Mesothelial cell of epicardium (in vitro differentiated cells): ENCODE measurements around the gene LCN9. TPM values are rescaled to one million over a fixed set of nuclear protein-coding genes. Genes with fewer than 3 reads are reported as not detected.

Source experiments
- DNase-seq, 2 experiments: peaks; one replicate each; pipeline ENCODE4 v3.0.0; 2021; ENCODE audit warnings: low spot score in 2 of 2; ENCODE audit not compliant: unreplicated experiment in 2 of 2
- H3K27ac Mint-ChIP-seq: 2 replicates; pipeline ENCODE4 v1.8.0; 2021; ENCODE audit warnings: mixed read lengths
- H3K27me3 Mint-ChIP-seq: 2 replicates; pipeline ENCODE4 v1.8.0; 2021; ENCODE audit warnings: low read depth, mixed read lengths
- H3K36me3 Mint-ChIP-seq: 2 replicates; pipeline ENCODE4 v1.8.0; 2021; ENCODE audit warnings: mixed read lengths
- H3K4me1 Mint-ChIP-seq: 2 replicates; pipeline ENCODE4 v1.8.0; 2021; ENCODE audit warnings: mixed read lengths
- H3K4me3 Mint-ChIP-seq: 2 replicates; pipeline ENCODE4 v1.8.0; 2021; ENCODE audit warnings: mild to moderate bottlenecking, moderate library complexity, mixed read lengths
- H3K9me3 Mint-ChIP-seq: 2 replicates; pipeline ENCODE4 v1.8.0; 2021; ENCODE audit warnings: mixed read lengths
- total RNA-seq: library from RNA; stranded (reverse); gene quantifications from 3 replicates; pipeline ENCODE4 v1.2.1, GENCODE V29; 2021
- TF ChIP-seq, protein P1 (sequence below): fragments of 200-600 bp; sonication (generic); IDR thresholded peaks from one replicate; pipeline ENCODE4 v1.5.0; 2021; ENCODE audit warnings: antibody characterized with exemption; ENCODE audit not compliant: unreplicated experiment

Gene LCN9
- total RNA-seq, 1 donor from 2014 or later = 1.7 TPM

DNA sequence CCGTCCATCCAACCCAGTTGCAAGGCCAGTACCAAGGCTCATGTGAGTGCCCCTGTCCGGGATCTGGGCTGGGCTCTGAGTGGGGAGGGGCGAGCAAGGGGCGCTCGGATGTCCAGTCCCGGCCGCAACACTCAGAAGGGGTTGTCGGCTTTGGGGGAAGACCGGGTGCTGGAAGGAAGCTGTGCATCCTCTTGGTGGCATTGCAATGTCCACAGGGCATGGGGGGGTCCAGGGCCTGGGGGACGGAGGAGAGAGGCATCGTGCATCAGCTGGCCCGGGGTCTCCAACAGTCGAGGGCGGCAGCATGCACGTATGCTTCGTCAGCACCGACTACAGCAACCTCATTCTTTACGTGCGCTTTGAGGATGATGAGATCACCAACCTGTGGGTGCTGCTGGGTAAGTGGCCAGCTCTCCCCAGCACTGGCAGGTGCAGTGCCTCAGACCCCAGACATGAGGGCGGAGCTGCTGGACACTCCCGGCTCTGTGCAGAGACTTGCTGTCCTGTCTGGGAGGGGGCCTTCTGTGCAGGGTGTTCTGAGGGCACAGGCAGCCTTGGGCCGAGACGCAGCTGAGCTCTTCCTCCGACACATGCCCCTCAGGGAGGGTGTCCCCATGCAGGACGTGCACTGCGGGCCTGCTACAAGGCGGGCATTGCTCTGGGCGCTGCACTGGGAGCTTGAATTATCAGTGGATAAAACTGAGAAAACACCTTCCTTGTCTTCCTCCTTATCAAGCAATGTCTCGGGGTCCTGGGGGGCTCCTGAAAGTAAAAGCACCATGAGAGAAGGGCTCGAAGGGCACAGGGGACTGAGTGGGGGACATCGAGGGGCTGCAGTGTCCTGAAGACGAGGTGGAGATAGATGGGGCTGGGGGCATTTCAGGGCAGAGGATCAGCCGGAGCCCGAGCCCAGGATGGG lies 46.2 kb upstream of the LCN9 start:
- H3K27ac Mint-ChIP-seq = no peak overlapping the region
- H3K9me3 Mint-ChIP-seq = no peaks in the 10 kb centered on the region
- DNase-seq = no peak
- TF ChIP-seq, protein P1, sequence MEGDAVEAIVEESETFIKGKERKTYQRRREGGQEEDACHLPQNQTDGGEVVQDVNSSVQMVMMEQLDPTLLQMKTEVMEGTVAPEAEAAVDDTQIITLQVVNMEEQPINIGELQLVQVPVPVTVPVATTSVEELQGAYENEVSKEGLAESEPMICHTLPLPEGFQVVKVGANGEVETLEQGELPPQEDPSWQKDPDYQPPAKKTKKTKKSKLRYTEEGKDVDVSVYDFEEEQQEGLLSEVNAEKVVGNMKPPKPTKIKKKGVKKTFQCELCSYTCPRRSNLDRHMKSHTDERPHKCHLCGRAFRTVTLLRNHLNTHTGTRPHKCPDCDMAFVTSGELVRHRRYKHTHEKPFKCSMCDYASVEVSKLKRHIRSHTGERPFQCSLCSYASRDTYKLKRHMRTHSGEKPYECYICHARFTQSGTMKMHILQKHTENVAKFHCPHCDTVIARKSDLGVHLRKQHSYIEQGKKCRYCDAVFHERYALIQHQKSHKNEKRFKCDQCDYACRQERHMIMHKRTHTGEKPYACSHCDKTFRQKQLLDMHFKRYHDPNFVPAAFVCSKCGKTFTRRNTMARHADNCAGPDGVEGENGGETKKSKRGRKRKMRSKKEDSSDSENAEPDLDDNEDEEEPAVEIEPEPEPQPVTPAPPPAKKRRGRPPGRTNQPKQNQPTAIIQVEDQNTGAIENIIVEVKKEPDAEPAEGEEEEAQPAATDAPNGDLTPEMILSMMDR = no peak
- H3K27me3 Mint-ChIP-seq = peaks cover 20% of the 10 kb centered on the region
- peaks cover 4% of the 10 kb centered on the region for H3K4me1 Mint-ChIP-seq
- H3K36me3 Mint-ChIP-seq = no peaks in the 10 kb centered on the region
- no peak overlapping the region for H3K4me3 Mint-ChIP-seq

DNA sequence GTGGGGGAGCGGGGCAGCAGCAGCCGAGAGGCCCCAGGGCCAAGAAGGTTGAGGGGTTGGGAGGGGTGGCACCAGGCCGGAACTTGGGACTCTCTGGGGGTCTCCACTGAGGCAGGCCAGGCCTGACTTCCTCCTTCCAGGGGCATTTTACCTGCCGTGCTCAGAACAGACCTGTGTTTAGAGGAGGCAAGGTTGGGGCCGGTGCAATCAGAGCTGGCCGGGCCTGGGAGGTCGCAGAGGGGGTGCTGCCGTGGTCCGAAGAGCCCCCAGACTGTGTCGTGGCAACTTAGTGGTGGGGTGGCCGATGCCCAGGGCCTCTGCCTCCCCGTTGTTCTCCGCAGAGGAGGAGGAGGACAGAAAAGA lies 45.6 kb upstream of the LCN9 start:
- no peak overlapping the region for H3K27ac Mint-ChIP-seq
- no peak for DNase-seq
- no peaks in the 10 kb centered on the region for H3K36me3 Mint-ChIP-seq
- H3K9me3 Mint-ChIP-seq = no peaks in the 10 kb centered on the region
- TF ChIP-seq, protein P1 = no peak
- H3K4me1 Mint-ChIP-seq = peaks cover 4% of the 10 kb centered on the region
- peaks cover 24% of the 10 kb centered on the region for H3K27me3 Mint-ChIP-seq
- H3K4me3 Mint-ChIP-seq = no peak overlapping the region

DNA sequence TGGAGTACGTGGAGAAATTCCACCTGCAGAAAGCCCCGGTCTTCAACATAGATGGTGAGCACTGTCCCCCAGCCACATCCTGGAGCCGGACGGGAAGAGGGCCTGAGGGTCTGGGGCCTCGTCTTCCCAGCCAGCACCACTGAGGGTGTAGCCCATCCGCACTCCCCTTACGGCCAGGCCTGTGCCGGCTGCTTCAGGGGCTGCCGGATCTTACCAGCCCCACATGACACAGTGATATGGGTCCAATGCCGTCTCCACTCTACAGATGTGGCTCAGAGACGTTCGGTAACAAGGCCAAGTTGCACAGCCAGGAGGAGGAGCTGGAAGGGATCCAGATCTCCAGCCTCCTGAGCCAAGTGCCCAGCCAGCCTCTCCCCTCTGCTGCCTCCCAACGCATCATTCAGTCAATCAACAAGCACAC lies 45.1 kb upstream of the LCN9 start:
- H3K4me1 Mint-ChIP-seq = peaks cover 4% of the 10 kb centered on the region
- no peak for DNase-seq
- TF ChIP-seq, protein P1 = no peak
- no peak overlapping the region for H3K27ac Mint-ChIP-seq
- peaks cover 24% of the 10 kb centered on the region for H3K27me3 Mint-ChIP-seq
- no peak overlapping the region for H3K4me3 Mint-ChIP-seq
- H3K9me3 Mint-ChIP-seq = no peaks in the 10 kb centered on the region
- no peaks in the 10 kb centered on the region for H3K36me3 Mint-ChIP-seq

DNA sequence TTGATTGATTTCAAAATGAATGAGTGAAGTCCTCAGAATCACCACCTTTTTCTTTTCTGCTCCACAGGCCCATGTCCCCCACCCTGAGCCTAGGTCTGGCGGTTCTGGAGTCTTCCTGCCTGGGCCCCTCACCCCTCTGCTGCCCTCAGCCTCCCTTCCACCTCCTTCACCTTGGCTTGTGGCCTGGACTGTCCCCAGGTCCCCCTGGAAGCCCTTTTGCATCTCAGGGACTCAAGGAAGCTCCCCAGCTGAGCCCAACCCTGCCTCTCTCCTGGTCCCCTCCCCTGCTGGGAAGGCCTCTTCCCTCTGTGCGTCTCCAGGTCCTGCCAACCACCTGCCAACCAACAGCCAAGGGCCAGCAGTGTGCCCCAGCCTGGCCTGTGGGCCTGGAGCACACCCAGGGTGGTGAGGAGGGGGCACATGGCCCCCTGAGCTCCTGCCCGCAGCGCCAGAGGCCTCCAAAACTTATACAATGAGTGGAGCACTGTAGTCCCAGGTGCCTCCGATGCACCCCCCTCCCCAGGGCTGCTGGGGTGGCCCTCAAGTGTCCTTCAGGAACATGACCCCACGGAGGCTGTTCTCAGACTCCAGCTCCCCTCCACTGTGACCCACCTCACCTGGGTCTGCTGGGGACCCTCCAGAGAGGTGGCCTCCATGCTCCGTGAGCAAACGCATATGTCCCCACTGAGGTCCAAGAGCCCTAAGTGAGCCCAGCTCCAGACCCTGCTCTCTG lies 44.1 kb upstream of the LCN9 start:
- Mint-ChIP-seq H3K4me3 (no peak overlapping the region), H3K27ac (no peak overlapping the region), H3K36me3 (no peaks in the 10 kb centered on the region), H3K4me1 (peaks cover 4% of the 10 kb centered on the region), H3K9me3 (no peaks in the 10 kb centered on the region), H3K27me3 (peaks cover 24% of the 10 kb centered on the region)
- TF ChIP-seq, protein P1 = no peak
- no peak for DNase-seq

DNA sequence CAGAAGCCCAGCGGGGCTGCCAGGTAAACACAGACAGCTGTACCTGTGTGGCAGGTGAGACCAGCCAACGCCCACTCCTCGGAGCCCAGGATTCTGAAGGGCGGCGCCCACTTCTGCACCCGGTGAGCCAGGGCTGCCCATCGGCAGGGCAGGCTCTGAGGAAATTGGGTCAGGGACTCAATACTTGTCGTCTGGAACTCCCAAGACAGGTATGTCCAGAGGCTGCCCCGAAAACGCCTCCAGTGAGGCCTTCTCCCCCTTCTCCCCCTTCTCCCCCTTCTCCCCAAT lies 43.6 kb upstream of the LCN9 start:
- H3K27me3 Mint-ChIP-seq = peaks cover 24% of the 10 kb centered on the region
- H3K4me3 Mint-ChIP-seq = no peak overlapping the region
- no peak for DNase-seq
- H3K36me3 Mint-ChIP-seq = no peaks in the 10 kb centered on the region
- H3K9me3 Mint-ChIP-seq = no peaks in the 10 kb centered on the region
- peaks cover 4% of the 10 kb centered on the region for H3K4me1 Mint-ChIP-seq
- TF ChIP-seq, protein P1 = no peak
- H3K27ac Mint-ChIP-seq = no peak overlapping the region
